KMS-11 (cell line): ENCODE measurements around the gene CCDC7.

ENCODE experiments used
- H2AFZ ChIP-seq: fragments of 200-600 bp; sonication (generic); 2 replicates; pipeline ENCODE4 v1.6.1; 2016; ENCODE audit warnings: antibody characterized with exemption, mixed run types, low read depth
- H3K27ac ChIP-seq: fragments of 200-600 bp; sonication (generic); 2 replicates; pipeline ENCODE4 v1.6.1; 2016; ENCODE audit warnings: mild to moderate bottlenecking, mixed run types
- H3K27me3 ChIP-seq: fragments of 200-600 bp; sonication (generic); 2 replicates; pipeline ENCODE4 v1.6.1; 2017; ENCODE audit warnings: mild to moderate bottlenecking, low read depth, mixed run types, moderate library complexity; ENCODE audit not compliant: insufficient read depth
- H3K36me3 ChIP-seq: fragments of 200-600 bp; sonication (generic); 2 replicates; pipeline ENCODE4 v1.6.1; 2017; ENCODE audit warnings: mild to moderate bottlenecking, mixed run types; ENCODE audit not compliant: insufficient read depth
- H3K4me1 ChIP-seq: fragments of 200-600 bp; sonication (generic); 2 replicates; pipeline ENCODE4 v1.6.1; 2016; ENCODE audit warnings: mild to moderate bottlenecking, low read depth, mixed run types; ENCODE audit not compliant: poor library complexity, severe bottlenecking
- H3K4me2 ChIP-seq: fragments of 200-600 bp; sonication (generic); 2 replicates; pipeline ENCODE4 v1.7.0; 2016; ENCODE audit warnings: mild to moderate bottlenecking, mixed run types
- H3K4me3 ChIP-seq: fragments of 200-600 bp; sonication (generic); IDR thresholded peaks from 2 replicates; pipeline ENCODE4 v1.6.1; 2017; ENCODE audit warnings: low read depth, low read length, mixed read lengths; ENCODE audit not compliant: insufficient read depth
- H3K79me2 ChIP-seq: fragments of 200-600 bp; sonication (generic); 2 replicates; pipeline ENCODE4 v1.6.1; 2016; ENCODE audit warnings: low read depth, mixed run types; ENCODE audit not compliant: insufficient read depth
- H3K9ac ChIP-seq: fragments of 200-600 bp; sonication (generic); 2 replicates; pipeline ENCODE4 v1.6.1; 2016; ENCODE audit warnings: mild to moderate bottlenecking, mixed run types
- H4K20me1 ChIP-seq: fragments of 200-600 bp; sonication (generic); 2 replicates; pipeline ENCODE4 v1.6.1; 2016; ENCODE audit warnings: mild to moderate bottlenecking, mixed run types; ENCODE audit not compliant: insufficient read depth
- TF ChIP-seq, protein P1 (sequence below): fragments of 200-600 bp; sonication (generic); conservative IDR thresholded peaks from 2 replicates; pipeline ENCODE4 v1.6.1; 2017; ENCODE audit warnings: low read depth, mild to moderate bottlenecking, antibody characterized with exemption, low read length, moderate library complexity, mixed read lengths

Gene CCDC7

DNA sequence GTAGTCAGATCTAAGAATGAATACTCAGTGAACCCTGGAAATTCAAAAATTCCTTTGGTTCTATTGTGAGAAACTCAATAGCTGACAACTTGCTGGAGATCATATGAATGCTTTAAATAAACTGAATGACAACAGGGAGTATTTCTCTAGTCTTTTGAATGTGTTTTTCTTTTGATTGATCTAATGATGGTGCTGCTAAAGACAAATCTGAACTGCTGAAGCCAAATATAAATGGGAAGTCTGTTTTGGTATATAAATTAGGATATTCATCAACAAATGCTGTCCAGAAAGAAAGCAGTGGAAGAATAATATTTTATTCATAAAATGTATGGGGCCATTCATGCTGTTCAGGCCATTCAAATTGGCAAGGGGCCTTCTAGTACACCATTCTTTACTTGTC lies 432.7 kb downstream of the CCDC7 start:
- TF ChIP-seq, protein P1, sequence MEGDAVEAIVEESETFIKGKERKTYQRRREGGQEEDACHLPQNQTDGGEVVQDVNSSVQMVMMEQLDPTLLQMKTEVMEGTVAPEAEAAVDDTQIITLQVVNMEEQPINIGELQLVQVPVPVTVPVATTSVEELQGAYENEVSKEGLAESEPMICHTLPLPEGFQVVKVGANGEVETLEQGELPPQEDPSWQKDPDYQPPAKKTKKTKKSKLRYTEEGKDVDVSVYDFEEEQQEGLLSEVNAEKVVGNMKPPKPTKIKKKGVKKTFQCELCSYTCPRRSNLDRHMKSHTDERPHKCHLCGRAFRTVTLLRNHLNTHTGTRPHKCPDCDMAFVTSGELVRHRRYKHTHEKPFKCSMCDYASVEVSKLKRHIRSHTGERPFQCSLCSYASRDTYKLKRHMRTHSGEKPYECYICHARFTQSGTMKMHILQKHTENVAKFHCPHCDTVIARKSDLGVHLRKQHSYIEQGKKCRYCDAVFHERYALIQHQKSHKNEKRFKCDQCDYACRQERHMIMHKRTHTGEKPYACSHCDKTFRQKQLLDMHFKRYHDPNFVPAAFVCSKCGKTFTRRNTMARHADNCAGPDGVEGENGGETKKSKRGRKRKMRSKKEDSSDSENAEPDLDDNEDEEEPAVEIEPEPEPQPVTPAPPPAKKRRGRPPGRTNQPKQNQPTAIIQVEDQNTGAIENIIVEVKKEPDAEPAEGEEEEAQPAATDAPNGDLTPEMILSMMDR = no peak
- Histone ChIP-seq H4K20me1 (no peaks in the 10 kb centered on the region), H3K79me2 (no peaks in the 10 kb centered on the region), H3K4me2 (no peak overlapping the region), H3K27me3 (no peaks in the 10 kb centered on the region), H3K27ac (no peak overlapping the region), H3K9ac (no peak overlapping the region), H3K4me1 (no peaks in the 10 kb centered on the region), H3K36me3 (no peaks in the 10 kb centered on the region), H2AFZ (no peak overlapping the region), H3K4me3 (no peak overlapping the region)

DNA sequence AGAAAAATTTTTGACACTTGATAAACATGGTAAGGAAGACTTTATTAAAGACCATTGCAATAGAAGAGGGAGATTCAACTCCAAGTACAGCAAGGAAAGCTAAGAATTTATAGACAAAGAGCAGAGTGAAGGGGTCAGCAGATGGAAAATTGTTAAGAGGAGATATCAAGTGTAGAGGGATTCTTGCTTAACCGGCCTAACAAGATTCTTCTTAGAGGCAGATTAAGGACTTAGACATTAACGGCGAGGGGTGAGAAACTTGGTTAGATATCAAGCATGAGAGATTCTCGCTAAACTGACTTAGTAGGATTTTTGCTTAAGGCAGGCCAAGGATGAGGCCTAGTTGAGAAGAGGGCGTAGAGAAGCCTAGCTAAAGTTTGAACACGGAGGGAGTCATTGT lies 436.1 kb downstream of the CCDC7 start:
- H3K4me3 ChIP-seq = no peak overlapping the region
- H3K36me3 ChIP-seq = no peaks in the 10 kb centered on the region

DNA sequence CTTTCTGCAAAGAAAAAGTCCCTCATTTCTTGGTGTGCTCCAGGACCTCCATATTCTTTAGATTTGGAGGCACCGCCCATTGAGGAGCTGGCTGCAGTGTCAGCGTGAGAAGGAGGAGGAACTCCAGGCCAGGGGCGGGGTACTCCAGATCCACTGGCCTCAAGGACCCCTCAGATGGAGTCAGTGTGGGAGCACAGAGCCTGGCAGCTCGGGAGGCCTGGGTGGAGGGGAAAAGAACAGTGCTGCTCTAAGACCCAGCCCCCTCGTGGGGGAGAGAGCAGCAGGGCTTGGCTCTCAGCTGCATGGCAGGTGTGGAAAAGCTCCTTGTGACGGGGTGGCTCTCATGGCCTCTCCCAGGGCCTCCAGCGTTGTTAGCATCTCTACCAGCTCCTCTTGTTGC lies 441.5 kb downstream of the CCDC7 start:
- Histone ChIP-seq H3K9ac (no peak overlapping the region), H3K27ac (no peak overlapping the region), H3K36me3 (no peaks in the 10 kb centered on the region), H3K4me3 (no peak overlapping the region), H3K79me2 (no peaks in the 10 kb centered on the region), H3K4me2 (no peak overlapping the region), H3K4me1 (peaks cover 9% of the 10 kb centered on the region), H4K20me1 (no peaks in the 10 kb centered on the region), H3K27me3 (no peaks in the 10 kb centered on the region), H2AFZ (no peak overlapping the region)
- TF ChIP-seq, protein P1 = no peak

More for the DNA sequence above, 436.1 kb downstream of the CCDC7 start:
- no peak overlapping the region for H2AFZ ChIP-seq
- no peak overlapping the region for H3K27ac ChIP-seq
- H3K79me2 ChIP-seq = no peaks in the 10 kb centered on the region
- H3K4me1 ChIP-seq = no peaks in the 10 kb centered on the region
- H3K9ac ChIP-seq = no peak overlapping the region
- no peak overlapping the region for H3K4me2 ChIP-seq
- H4K20me1 ChIP-seq = no peaks in the 10 kb centered on the region
- H3K27me3 ChIP-seq = no peaks in the 10 kb centered on the region
- TF ChIP-seq, protein P1 = no peak

DNA sequence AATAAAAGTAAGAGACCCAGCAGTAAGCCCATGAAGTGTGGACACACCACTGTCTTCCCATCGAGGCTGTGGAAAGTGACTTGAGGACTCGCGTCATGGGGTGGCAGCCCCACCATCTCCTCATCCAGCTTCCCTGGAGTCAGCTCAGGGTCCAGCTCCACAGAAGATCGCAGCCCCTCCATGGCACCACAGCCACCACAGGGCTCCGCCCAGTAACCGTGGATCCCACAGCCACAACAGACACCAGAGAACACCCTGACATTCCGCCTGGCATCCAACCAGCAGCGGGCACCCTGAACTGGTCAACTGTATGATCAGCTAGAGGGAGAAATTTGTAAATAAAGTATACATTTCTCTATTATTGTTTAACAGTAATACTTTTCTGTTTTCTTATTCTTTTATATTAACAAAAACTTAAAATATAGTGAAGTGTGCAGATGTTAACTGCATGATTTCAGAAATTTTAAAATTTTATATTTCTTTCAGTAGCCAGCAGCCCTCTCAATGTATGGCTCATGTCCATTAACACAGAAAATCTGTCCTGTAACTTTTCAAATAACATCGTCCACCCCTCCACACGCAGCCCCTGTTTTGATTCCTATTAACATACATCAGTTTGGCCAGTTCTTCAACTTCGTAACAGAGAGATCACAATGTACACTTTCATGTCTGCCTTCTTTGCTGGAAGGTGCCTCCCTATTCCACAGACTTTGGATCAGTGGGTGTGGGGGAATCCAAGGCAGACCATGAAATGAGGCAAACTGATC lies 442.4 kb downstream of the CCDC7 start:
- Histone ChIP-seq H3K4me3 (no peak overlapping the region), H3K27ac (no peak overlapping the region), H3K9ac (no peak overlapping the region), H2AFZ (no peak overlapping the region), H3K79me2 (no peaks in the 10 kb centered on the region), H3K4me1 (peaks cover 9% of the 10 kb centered on the region), H3K4me2 (no peak overlapping the region), H4K20me1 (no peaks in the 10 kb centered on the region), H3K36me3 (no peaks in the 10 kb centered on the region), H3K27me3 (no peaks in the 10 kb centered on the region)
- TF ChIP-seq, protein P1 = no peak
